HG03139 (cell line): ENCODE data around the gene CYP1B1.
"Not testable (repeated sequence)": the region's sequence is repeated elsewhere in the genome, so short reads cannot be mapped to it uniquely, and the experiment has no call there.

ENCODE experiments used
- ATAC-seq: cut with Tn5 transposase; IDR thresholded peaks from one replicate; pipeline ENCODE4 v1.9.1; 2021; ENCODE audit not compliant: unreplicated experiment

Gene CYP1B1

GRCh38 chr2:38075507-38076151 is at the start of gene CYP1B1:
TSS of gene CYP1B1 (minus strand) at chr2:38076151. CDS start at chr2:38075388, 763 bp downstream.
- ATAC-seq: no peak

- no peak for ATAC-seq
Observed at GRCh38 chr2:38125007-38125406, 49.1 kb upstream of the CYP1B1 start.

- ATAC-seq: no peak
Observed at GRCh38 chr2:38123911-38124310, 48.0 kb upstream of the CYP1B1 start.

- no peak for ATAC-seq
Observed at GRCh38 chr2:38122344-38122743, 46.4 kb upstream of the CYP1B1 start.

GRCh38 chr2:38121481-38121880 is 45.5 kb upstream of the CYP1B1 start:
- ATAC-seq: no peak

GRCh38 chr2:38120829-38121228 is 44.9 kb upstream of the CYP1B1 start:
- ATAC-seq: no peak

- ATAC-seq: no peak
Observed at GRCh38 chr2:38120264-38120592, 44.3 kb upstream of the CYP1B1 start.

- ATAC-seq: no peak
Observed at GRCh38 chr2:38116762-38117161, 40.8 kb upstream of the CYP1B1 start.

- ATAC-seq: no peak
Observed at GRCh38 chr2:38115216-38116032, 39.5 kb upstream of the CYP1B1 start.

GRCh38 chr2:38113981-38114708 is 38.2 kb upstream of the CYP1B1 start:
- ATAC-seq: no peak

- no peak for ATAC-seq
Observed at GRCh38 chr2:38113051-38113450, 37.1 kb upstream of the CYP1B1 start.

GRCh38 chr2:38111350-38111749 is 35.4 kb upstream of the CYP1B1 start:
- not testable (repeated sequence) for ATAC-seq

- ATAC-seq: no peak
Observed at GRCh38 chr2:38109732-38110181, 33.8 kb upstream of the CYP1B1 start.

GRCh38 chr2:38108907-38109731 is 33.2 kb upstream of the CYP1B1 start:
- ATAC-seq: no peak

GRCh38 chr2:38107738-38108410 is 31.9 kb upstream of the CYP1B1 start:
- no peak for ATAC-seq

- no peak for ATAC-seq
Observed at GRCh38 chr2:38106405-38107094, 30.6 kb upstream of the CYP1B1 start.

- ATAC-seq: no peak
Observed at GRCh38 chr2:38105922-38106321, 30.0 kb upstream of the CYP1B1 start.

GRCh38 chr2:38104598-38104997 is 28.6 kb upstream of the CYP1B1 start:
- no peak for ATAC-seq

- ATAC-seq: no peak
Observed at GRCh38 chr2:38100328-38100727, 24.4 kb upstream of the CYP1B1 start.
